ENCODE measurements around the gene YPEL5.

YPEL5 gene

GRCh38 chr2:30208453-30208852 is 61.6 kb downstream of the YPEL5 start:
- DNase-seq: peak; percentile 48

DNA sequence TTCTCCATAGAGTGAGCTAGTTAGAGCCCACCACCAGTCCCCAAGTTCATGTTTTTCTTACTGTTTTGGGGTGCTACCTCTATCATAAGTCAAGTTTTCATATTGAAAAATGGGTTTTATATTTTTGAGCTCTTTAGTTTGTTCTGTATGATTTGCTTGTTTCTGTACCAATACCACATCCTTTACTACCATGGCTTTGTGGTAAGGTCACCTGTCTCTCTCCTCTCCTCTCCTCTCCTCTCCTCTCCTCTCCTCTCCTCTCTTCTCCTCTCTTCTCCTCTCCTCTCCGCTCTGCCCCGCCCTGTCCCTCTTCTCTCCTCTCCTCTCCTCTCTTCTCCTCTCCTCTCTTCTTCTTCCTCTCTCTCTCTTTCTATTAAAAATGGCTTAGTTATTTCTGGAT is 62.4 kb downstream of the YPEL5 start:
- no peak for DNase-seq

Data from activated T-cell treated with anti-CD3 and anti-CD28 coated beads, Interleukin-2, amount 50 U/mL, for 1 hour (primary cell).